ENCODE measurements around the gene ARID1B. TPM values are rescaled to one million over a fixed set of nuclear protein-coding genes. Genes with fewer than 3 reads are reported as not detected.

Gene ARID1B
- total and polyA plus RNA-seq, 2 of the 13 experiments (the other 11 are each of a cell fraction or from before 2014, with no cell fraction given), result 20.1 to 32.6 TPM

- peak; percentile 76; the same call in 1 of the 2 replicates for TF ChIP-seq FUBP1 (CRISPR knock-in tag; IDR thresholded peaks at IDR 0.05; ENCODE audit: borderline replicate concordance)
- TF ChIP-seq ZMYM3 (CRISPR knock-in tag; IDR thresholded peaks at IDR 0.05), result peak; percentile 19; the same call in 1 of the 2 replicates
- no peak for TF ChIP-seq SOX13 (IDR thresholded peaks at IDR 0.05)
- no peak for TF ChIP-seq SOX13 (CRISPR knock-in tag; conservative IDR thresholded peaks at IDR 0.05 in 1 of 2, IDR thresholded peaks at IDR 0.05 in 1 of 2)
- TF ChIP-seq MTA3 (CRISPR knock-in tag; IDR thresholded peaks at IDR 0.05), result no peak
- no peak; the same call in 1 of the 2 replicates for TF ChIP-seq RNF2 (conservative IDR thresholded peaks at IDR 0.05; ENCODE audit: low read depth)
- TF ChIP-seq ZNF782 (CRISPR knock-in tag; IDR thresholded peaks at IDR 0.05; ENCODE audit: borderline replicate concordance), result no peak
- TF ChIP-seq BORCS8-MEF2B (CRISPR knock-in tag; IDR thresholded peaks at IDR 0.05), result peak; percentile 58; the same call in 1 of the 2 replicates
- peak; percentile 76 for TF ChIP-seq BCL6 (CRISPR knock-in tag; IDR thresholded peaks at IDR 0.05)
- TF ChIP-seq ZMAT3 (CRISPR knock-in tag; conservative IDR thresholded peaks at IDR 0.05), result peak; percentile 77
- TF ChIP-seq MEF2D (CRISPR knock-in tag; IDR thresholded peaks at IDR 0.05), result peak; percentile 58; the same call in 1 of the 2 replicates
- no peak for TF ChIP-seq FLYWCH1 (CRISPR knock-in tag; IDR thresholded peaks at IDR 0.05)
- no peak for TF ChIP-seq ZBTB46 (CRISPR knock-in tag; IDR thresholded peaks at IDR 0.05; ENCODE audit: borderline replicate concordance)
- no peak for TF ChIP-seq REL (CRISPR knock-in tag; conservative IDR thresholded peaks at IDR 0.05)
- TF ChIP-seq TERF1 (CRISPR knock-in tag; IDR thresholded peaks at IDR 0.05), result no peak
- no peak for TF ChIP-seq ZNF660 (CRISPR knock-in tag; IDR thresholded peaks at IDR 0.05; ENCODE audit: borderline replicate concordance, low read depth)
- no peak for TF ChIP-seq MAFG (CRISPR knock-in tag; IDR thresholded peaks at IDR 0.05)
- no peak for TF ChIP-seq MIER3 (CRISPR knock-in tag; IDR thresholded peaks at IDR 0.05; ENCODE audit: borderline replicate concordance)
Observed at GRCh38 chr6:157221049-157221816, 444.1 kb downstream of the ARID1B start (continued).
